GM23338 (cell line): ENCODE measurements around the gene PACS2. TPM values are rescaled to one million over a fixed set of nuclear protein-coding genes. Genes with fewer than 3 reads are reported as not detected.

Source experiments
- ATAC-seq: fragments of 200-7000 bp; cut with Tn5 transposase; 3 replicates; pipeline ENCODE4 v1.9.1; 2020
- DNase-seq: peaks from one replicate; pipeline ENCODE4 v3.0.0-alpha.2; 2015; ENCODE audit warnings: low spot score
- H2AFZ ChIP-seq: fragments of 200-600 bp; sonication (generic); 2 replicates; pipeline ENCODE4 v1.8.0; 2016; ENCODE audit warnings: antibody characterized with exemption, mild to moderate bottlenecking, moderate library complexity
- H3F3A ChIP-seq: fragments of 200-600 bp; sonication (generic); replicated peaks from 2 replicates; pipeline ENCODE4 v1.8.0; 2017; ENCODE audit warnings: antibody characterized with exemption, mixed run types, low read depth
- H3K27ac ChIP-seq: fragments of 200-600 bp; sonication (generic); 2 replicates; pipeline ENCODE4 v1.6.1; 2016; ENCODE audit warnings: low read depth
- H3K27me3 ChIP-seq: fragments of 200-600 bp; sonication (generic); 2 replicates; pipeline ENCODE4 v1.8.0; 2016; ENCODE audit warnings: mild to moderate bottlenecking, mixed run types, moderate library complexity; ENCODE audit not compliant: insufficient read depth
- H3K36me3 ChIP-seq: fragments of 200-600 bp; sonication (generic); 2 replicates; pipeline ENCODE4 v1.8.0; 2016; ENCODE audit warnings: mild to moderate bottlenecking; ENCODE audit not compliant: insufficient read depth
- H3K4me1 ChIP-seq: fragments of 200-600 bp; sonication (generic); 2 replicates; pipeline ENCODE4 v1.8.0; 2016; ENCODE audit warnings: mild to moderate bottlenecking, moderate library complexity; ENCODE audit not compliant: insufficient read depth
- H3K4me2 ChIP-seq: fragments of 200-600 bp; sonication (generic); 2 replicates; pipeline ENCODE4 v1.7.1; 2017; ENCODE audit warnings: mixed run types
- H3K4me3 ChIP-seq: fragments of 200-600 bp; sonication (generic); 2 replicates; pipeline ENCODE4 v1.6.1; 2016; ENCODE audit warnings: mixed run types
- H3K79me2 ChIP-seq: fragments of 200-600 bp; sonication (generic); replicated peaks from 2 replicates; pipeline ENCODE4 v1.8.0; 2017; ENCODE audit warnings: mild to moderate bottlenecking; ENCODE audit not compliant: insufficient read depth
- H3K9me2 ChIP-seq: fragments of 200-600 bp; sonication (generic); 2 replicates; pipeline ENCODE4 v1.8.0; 2017; ENCODE audit not compliant: insufficient read depth
- H4K20me1 ChIP-seq: fragments of 200-600 bp; sonication (generic); replicated peaks from 2 replicates; pipeline ENCODE4 v1.8.0; 2017; ENCODE audit warnings: mild to moderate bottlenecking; ENCODE audit not compliant: insufficient read depth
- H3K27ac Mint-ChIP-seq: 2 replicates; pipeline ENCODE4 v1.8.0; 2020; ENCODE audit warnings: inconsistent platforms, mild to moderate bottlenecking, moderate library complexity, mixed read lengths
- H3K27me3 Mint-ChIP-seq: 3 replicates; pipeline ENCODE4 v1.8.0; 2022; ENCODE audit warnings: low read depth, mild to moderate bottlenecking, moderate library complexity, mixed read lengths, inconsistent platforms; ENCODE audit not compliant: insufficient read depth, poor library complexity
- H3K36me3 Mint-ChIP-seq: 3 replicates; pipeline ENCODE4 v1.8.0; 2021; ENCODE audit warnings: low read depth, mild to moderate bottlenecking, inconsistent platforms, moderate library complexity, mixed read lengths
- H3K4me1 Mint-ChIP-seq: 3 replicates; pipeline ENCODE4 v1.8.0; 2020; ENCODE audit warnings: mild to moderate bottlenecking, inconsistent platforms, mixed read lengths
- H3K4me3 Mint-ChIP-seq: 3 replicates; pipeline ENCODE4 v1.8.0; 2021; ENCODE audit warnings: moderate library complexity, mild to moderate bottlenecking, inconsistent platforms, mixed read lengths
- H3K9me3 Mint-ChIP-seq: 3 replicates; pipeline ENCODE4 v1.8.0; 2020; ENCODE audit warnings: moderate library complexity, mild to moderate bottlenecking, inconsistent platforms, mixed read lengths
- CREB1 ChIP-seq: fragments of 250-450 bp; sonication (Bioruptor Pico); IDR thresholded peaks from 2 replicates; pipeline ENCODE4 v1.5.0; 2020; ENCODE audit warnings: low read depth, mild to moderate bottlenecking, moderate library complexity
- JUNB ChIP-seq: IDR thresholded peaks from one replicate; pipeline ENCODE4 v1.6.1; 2016; ENCODE audit warnings: antibody characterized with exemption; ENCODE audit not compliant: unreplicated experiment
- POLR2AphosphoS5 ChIP-seq: IDR thresholded peaks from 2 replicates; pipeline ENCODE4 v1.6.1; 2016; ENCODE audit warnings: antibody characterized with exemption, low read depth
- polyA plus RNA-seq: library from polyadenylated mRNA; unstranded; fragments of >200 nt; fragmentation: Nextera tagmentation; extraction: Ambion mirVana; gene quantifications from 2 replicates; pipeline ENCODE4 v1.2.1, GENCODE V29; 2016
- total RNA-seq: library from RNA; depleted of rRNA; stranded (reverse); fragments of >200 nt; shearing (Covaris generic); gene quantifications from 2 replicates; pipeline ENCODE4 v1.2.3, GENCODE V29; 2014
- TF ChIP-seq, protein P1 (sequence below): fragments of 250-450 bp; sonication (Bioruptor Pico); IDR thresholded peaks from 2 replicates; pipeline ENCODE4 v1.5.0; 2020; ENCODE audit warnings: mild to moderate bottlenecking, moderate library complexity
- TF ChIP-seq, protein P2 (sequence below), 2 experiments: fragments of 200-600 bp in 1 of 2; sonication (generic) in 1 of 2; conservative IDR thresholded peaks; 2 replicates each; pipeline versions ENCODE4 v1.5.1 to v1.6.1; 2016 to 2017; ENCODE audit warnings: antibody characterized with exemption in 2 of 2, low read depth in 2 of 2, mild to moderate bottlenecking in 2 of 2, moderate library complexity in 1 of 2

Gene PACS2
- total and polyA plus RNA-seq, 2 experiments from 2014 or later, result 22.5 to 79.0 TPM

DNA sequence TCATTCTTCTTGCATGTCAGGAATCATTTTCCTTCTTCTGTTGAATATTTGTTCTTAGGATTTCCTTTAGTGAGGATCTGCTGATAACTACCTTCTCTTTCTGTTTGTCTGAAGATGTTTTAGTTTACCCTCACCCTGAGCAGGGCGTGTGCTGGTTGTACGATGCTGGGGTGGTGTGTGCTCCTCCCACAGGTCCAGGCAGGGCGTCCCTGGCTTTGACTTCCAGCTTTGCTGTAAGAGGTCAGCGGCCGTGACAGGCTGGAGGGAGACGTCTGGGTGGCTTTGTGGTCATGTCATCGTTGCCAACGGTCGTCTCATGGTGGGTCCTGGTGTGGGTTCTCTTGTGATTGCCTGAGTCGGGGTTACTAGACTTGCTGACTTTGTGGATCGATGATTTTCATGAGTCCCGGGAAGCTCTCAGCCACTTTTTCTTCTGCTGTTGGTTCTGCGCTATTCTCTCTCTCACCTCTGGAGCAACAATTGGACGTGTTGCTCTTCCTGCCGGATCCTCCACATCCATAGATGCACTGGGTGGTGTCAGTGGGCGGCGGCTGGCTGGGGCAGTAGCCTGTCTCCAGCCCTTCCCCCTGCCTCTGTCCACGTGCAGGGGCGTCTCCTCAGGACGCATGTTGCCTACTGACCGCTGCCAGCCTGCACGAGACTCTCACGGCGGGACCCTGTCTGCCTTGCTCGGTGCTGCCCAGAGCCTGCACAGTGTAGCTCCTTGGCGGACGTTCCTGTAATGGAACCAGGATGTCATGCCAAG, 8.4 kb downstream of the PACS2 start (continued):
- TF ChIP-seq, protein P1, sequence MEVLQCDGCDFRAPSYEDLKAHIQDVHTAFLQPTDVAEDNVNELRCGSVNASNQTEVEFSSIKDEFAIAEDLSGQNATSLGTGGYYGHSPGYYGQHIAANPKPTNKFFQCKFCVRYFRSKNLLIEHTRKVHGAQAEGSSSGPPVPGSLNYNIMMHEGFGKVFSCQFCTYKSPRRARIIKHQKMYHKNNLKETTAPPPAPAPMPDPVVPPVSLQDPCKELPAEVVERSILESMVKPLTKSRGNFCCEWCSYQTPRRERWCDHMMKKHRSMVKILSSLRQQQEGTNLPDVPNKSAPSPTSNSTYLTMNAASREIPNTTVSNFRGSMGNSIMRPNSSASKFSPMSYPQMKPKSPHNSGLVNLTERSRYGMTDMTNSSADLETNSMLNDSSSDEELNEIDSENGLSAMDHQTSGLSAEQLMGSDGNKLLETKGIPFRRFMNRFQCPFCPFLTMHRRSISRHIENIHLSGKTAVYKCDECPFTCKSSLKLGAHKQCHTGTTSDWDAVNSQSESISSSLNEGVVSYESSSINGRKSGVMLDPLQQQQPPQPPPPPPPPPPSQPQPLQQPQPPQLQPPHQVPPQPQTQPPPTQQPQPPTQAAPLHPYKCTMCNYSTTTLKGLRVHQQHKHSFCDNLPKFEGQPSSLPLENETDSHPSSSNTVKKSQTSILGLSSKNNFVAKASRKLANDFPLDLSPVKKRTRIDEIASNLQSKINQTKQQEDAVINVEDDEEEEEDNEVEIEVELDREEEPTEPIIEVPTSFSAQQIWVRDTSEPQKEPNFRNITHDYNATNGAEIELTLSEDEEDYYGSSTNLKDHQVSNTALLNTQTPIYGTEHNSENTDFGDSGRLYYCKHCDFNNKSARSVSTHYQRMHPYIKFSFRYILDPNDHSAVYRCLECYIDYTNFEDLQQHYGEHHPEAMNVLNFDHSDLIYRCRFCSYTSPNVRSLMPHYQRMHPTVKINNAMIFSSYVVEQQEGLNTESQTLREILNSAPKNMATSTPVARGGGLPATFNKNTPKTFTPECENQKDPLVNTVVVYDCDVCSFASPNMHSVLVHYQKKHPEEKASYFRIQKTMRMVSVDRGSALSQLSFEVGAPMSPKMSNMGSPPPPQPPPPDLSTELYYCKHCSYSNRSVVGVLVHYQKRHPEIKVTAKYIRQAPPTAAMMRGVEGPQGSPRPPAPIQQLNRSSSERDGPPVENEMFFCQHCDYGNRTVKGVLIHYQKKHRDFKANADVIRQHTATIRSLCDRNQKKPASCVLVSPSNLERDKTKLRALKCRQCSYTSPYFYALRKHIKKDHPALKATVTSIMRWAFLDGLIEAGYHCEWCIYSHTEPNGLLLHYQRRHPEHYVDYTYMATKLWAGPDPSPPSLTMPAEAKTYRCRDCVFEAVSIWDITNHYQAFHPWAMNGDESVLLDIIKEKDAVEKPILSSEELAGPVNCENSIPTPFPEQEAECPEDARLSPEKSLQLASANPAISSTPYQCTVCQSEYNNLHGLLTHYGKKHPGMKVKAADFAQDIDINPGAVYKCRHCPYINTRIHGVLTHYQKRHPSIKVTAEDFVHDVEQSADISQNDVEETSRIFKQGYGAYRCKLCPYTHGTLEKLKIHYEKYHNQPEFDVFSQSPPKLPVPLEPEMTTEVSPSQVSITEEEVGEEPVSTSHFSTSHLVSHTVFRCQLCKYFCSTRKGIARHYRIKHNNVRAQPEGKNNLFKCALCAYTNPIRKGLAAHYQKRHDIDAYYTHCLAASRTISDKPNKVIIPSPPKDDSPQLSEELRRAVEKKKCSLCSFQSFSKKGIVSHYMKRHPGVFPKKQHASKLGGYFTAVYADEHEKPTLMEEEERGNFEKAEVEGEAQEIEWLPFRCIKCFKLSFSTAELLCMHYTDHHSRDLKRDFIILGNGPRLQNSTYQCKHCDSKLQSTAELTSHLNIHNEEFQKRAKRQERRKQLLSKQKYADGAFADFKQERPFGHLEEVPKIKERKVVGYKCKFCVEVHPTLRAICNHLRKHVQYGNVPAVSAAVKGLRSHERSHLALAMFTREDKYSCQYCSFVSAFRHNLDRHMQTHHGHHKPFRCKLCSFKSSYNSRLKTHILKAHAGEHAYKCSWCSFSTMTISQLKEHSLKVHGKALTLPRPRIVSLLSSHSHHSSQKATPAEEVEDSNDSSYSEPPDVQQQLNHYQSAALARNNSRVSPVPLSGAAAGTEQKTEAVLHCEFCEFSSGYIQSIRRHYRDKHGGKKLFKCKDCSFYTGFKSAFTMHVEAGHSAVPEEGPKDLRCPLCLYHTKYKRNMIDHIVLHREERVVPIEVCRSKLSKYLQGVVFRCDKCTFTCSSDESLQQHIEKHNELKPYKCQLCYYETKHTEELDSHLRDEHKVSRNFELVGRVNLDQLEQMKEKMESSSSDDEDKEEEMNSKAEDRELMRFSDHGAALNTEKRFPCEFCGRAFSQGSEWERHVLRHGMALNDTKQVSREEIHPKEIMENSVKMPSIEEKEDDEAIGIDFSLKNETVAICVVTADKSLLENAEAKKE (CRISPR knock-in tag), result no peak
- TF ChIP-seq, protein P2, sequence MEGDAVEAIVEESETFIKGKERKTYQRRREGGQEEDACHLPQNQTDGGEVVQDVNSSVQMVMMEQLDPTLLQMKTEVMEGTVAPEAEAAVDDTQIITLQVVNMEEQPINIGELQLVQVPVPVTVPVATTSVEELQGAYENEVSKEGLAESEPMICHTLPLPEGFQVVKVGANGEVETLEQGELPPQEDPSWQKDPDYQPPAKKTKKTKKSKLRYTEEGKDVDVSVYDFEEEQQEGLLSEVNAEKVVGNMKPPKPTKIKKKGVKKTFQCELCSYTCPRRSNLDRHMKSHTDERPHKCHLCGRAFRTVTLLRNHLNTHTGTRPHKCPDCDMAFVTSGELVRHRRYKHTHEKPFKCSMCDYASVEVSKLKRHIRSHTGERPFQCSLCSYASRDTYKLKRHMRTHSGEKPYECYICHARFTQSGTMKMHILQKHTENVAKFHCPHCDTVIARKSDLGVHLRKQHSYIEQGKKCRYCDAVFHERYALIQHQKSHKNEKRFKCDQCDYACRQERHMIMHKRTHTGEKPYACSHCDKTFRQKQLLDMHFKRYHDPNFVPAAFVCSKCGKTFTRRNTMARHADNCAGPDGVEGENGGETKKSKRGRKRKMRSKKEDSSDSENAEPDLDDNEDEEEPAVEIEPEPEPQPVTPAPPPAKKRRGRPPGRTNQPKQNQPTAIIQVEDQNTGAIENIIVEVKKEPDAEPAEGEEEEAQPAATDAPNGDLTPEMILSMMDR (conservative IDR thresholded peaks at IDR 0.05; ENCODE audit: low read depth in 2 of 2), result no peak
- no peak for TF ChIP-seq JUNB
- TF ChIP-seq CREB1 (CRISPR knock-in tag), result no peak
- no peak for TF ChIP-seq POLR2AphosphoS5

DNA sequence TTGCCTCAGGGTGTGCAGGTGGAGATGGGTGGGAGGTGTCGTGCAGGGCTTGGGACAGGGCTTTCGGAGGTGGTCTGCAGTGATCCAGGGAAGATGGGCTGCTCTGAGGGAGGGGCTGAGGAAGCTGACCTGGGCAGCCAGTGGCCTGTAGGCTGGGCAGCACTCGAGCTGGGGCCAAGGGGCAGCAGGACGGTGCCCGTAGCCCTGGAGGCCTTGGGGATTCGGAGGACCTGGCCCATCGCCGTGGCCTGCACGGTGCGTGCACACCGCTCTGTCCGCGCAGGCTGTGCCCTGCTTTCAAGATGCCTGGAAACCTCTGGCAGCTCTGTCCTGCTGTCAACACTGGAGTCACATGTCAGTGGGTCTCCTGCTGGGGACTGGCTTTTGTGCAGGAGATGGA, 9.1 kb downstream of the PACS2 start:
- H3K9me2 ChIP-seq, result no peaks in the 10 kb centered on the region
- Mint-ChIP-seq H3K9me3 (no peaks in the 10 kb centered on the region; the same call in 2 of the 3 replicates), H3K27me3 (peaks cover 16% of the 10 kb centered on the region), H3K4me1 (peaks cover 52% of the 10 kb centered on the region), H3K4me3 (no peak overlapping the region; the same call in 2 of the 3 replicates), H3K27ac (no peak overlapping the region), H3K36me3 (peaks cover 5% of the 10 kb centered on the region; the same call in 2 of the 3 replicates)
- ATAC-seq (no peak), DNase-seq (no peak)
- no peaks in the 10 kb centered on the region for H3F3A ChIP-seq
- peaks cover 26% of the 10 kb centered on the region; the same call in 1 of the 2 replicates for H3K4me1 ChIP-seq
- no peak overlapping the region for H3K4me3 ChIP-seq
- no peak overlapping the region for H3K27ac ChIP-seq
- H2AFZ ChIP-seq, result no peak overlapping the region
- no peak overlapping the region; the same call in 1 of the 2 replicates for H3K4me2 ChIP-seq
- H3K36me3 ChIP-seq, result no peaks in the 10 kb centered on the region
- peaks cover 94% of the 10 kb centered on the region for H3K79me2 ChIP-seq
- H4K20me1 ChIP-seq, result peaks cover 63% of the 10 kb centered on the region; the same call in 1 of the 2 replicates
- H3K27me3 ChIP-seq, result no peaks in the 10 kb centered on the region
- TF ChIP-seq, protein P1 (CRISPR knock-in tag), result no peak
